IMR-90 (cell line): Measurements from ENCODE around the gene CD207. TPM values are rescaled to one million over a fixed set of nuclear protein-coding genes. Genes with fewer than 3 reads are reported as not detected.

Experiments
- ATAC-seq: fragments of 200-7000 bp; cut with Tn5 transposase; 2 replicates; pipeline ENCODE4 v1.9.1; 2020; ENCODE audit warnings: low read depth, mild to moderate bottlenecking, moderate library complexity
- BruUV-seq: library from RNA; stranded (reverse); fragments of 400-500 nt; replicated peaks from 2 replicates; lab custom pipeline; 2021; lab: Mats Ljungman, UMichigan
- CTCF ChIA-PET: fragments of 300-600 bp; formaldehyde crosslinking; extraction: SDS; loops from one replicate; lab custom pipeline; 2021; ENCODE audit warnings: antibody characterized with exemption; lab: Yijun Ruan, JAX
- POLR2A ChIA-PET: fragments of 300-600 bp; sonication (Branson Sonifier 250); formaldehyde crosslinking; loops from one replicate; lab custom pipeline; 2022; ENCODE audit warnings: antibody characterized with exemption; ENCODE audit not compliant: unreplicated experiment; lab: Charles Lee
- DNase-seq: peaks from one replicate; pipeline ENCODE4 v3.0.0; 2013
- H2AFZ ChIP-seq: replicated peaks from 2 replicates; pipeline ENCODE3; 2013; ENCODE audit warnings: low read length, mild to moderate bottlenecking; ENCODE audit not compliant: poor library complexity
- H2AK5ac ChIP-seq: 2 replicates; pipeline ENCODE4 v1.6.1; 2013; ENCODE audit warnings: low read depth, low read length, inconsistent platforms
- H2AK9ac ChIP-seq: replicated peaks from 2 replicates; pipeline ENCODE3; 2013; ENCODE audit warnings: mild to moderate bottlenecking, low read depth, low read length, moderate library complexity; ENCODE audit not compliant: poor library complexity
- H2BK120ac ChIP-seq: 2 replicates; pipeline ENCODE4 v1.6.1; 2013; ENCODE audit warnings: low read depth, low read length, inconsistent platforms
- H2BK15ac ChIP-seq: 3 replicates; pipeline ENCODE4 v1.6.1; 2013; ENCODE audit warnings: low read depth, low read length, inconsistent platforms
- H2BK20ac ChIP-seq: 2 replicates; pipeline ENCODE4 v1.6.1; 2013; ENCODE audit warnings: low read depth, mild to moderate bottlenecking, inconsistent platforms, low read length, moderate library complexity
- H2BK5ac ChIP-seq: 2 replicates; pipeline ENCODE4 v1.6.1; 2013; ENCODE audit warnings: mild to moderate bottlenecking, low read depth, low read length, inconsistent platforms; ENCODE audit not compliant: poor library complexity, severe bottlenecking
- H3K14ac ChIP-seq: replicated peaks from 2 replicates; pipeline ENCODE4 v1.6.1; 2013; ENCODE audit warnings: low read depth, low read length, inconsistent platforms
- H3K18ac ChIP-seq: 2 replicates; pipeline ENCODE4 v1.6.1; 2013; ENCODE audit warnings: low read depth, low read length, control low read depth
- H3K23ac ChIP-seq: 2 replicates; pipeline ENCODE4 v1.6.1; 2013; ENCODE audit warnings: low read depth, low read length, inconsistent platforms
- H3K27ac ChIP-seq: 2 replicates; pipeline ENCODE4 v1.5.1; 2013; ENCODE audit warnings: mild to moderate bottlenecking, control low read depth, low read length; ENCODE audit not compliant: insufficient read depth
- H3K27me3 ChIP-seq: 2 replicates; pipeline ENCODE4 v1.6.1; 2013; ENCODE audit warnings: low read length; ENCODE audit not compliant: control insufficient read depth, insufficient read depth
- H3K36me3 ChIP-seq: 2 replicates; pipeline ENCODE4 v1.6.1; 2013; ENCODE audit warnings: low read length, mixed read lengths; ENCODE audit not compliant: control insufficient read depth, insufficient read depth
- H3K4ac ChIP-seq: 2 replicates; pipeline ENCODE4 v1.6.1; 2013; ENCODE audit warnings: low read depth, low read length, inconsistent platforms
- H3K4me1 ChIP-seq: 2 replicates; pipeline ENCODE4 v1.6.1; 2013; ENCODE audit warnings: low read length, mixed read lengths; ENCODE audit not compliant: control insufficient read depth, insufficient read depth
- H3K4me2 ChIP-seq: 2 replicates; pipeline ENCODE4 v1.6.1; 2013; ENCODE audit warnings: low read depth, mild to moderate bottlenecking, control low read depth, low read length, moderate library complexity
- H3K4me3 ChIP-seq: 2 replicates; pipeline ENCODE4 v1.5.1; 2013; ENCODE audit warnings: low read depth, mild to moderate bottlenecking, control low read depth, low read length, moderate library complexity; ENCODE audit not compliant: insufficient read depth
- H3K56ac ChIP-seq: 2 replicates; pipeline ENCODE4 v1.6.1; 2013; ENCODE audit warnings: low read length, inconsistent platforms; ENCODE audit not compliant: insufficient read depth; ENCODE audit errors: extremely low read depth
- H3K79me1 ChIP-seq, 2 experiments: 2 replicates each; pipeline ENCODE4 v1.6.1; 2013; ENCODE audit warnings: low read length in 2 of 2, inconsistent platforms in 1 of 2, low read depth in 1 of 2
- H3K9ac ChIP-seq: 2 replicates; pipeline ENCODE4 v1.6.1; 2013; ENCODE audit warnings: low read depth, low read length, control low read depth
- H3K9me1 ChIP-seq: 2 replicates; pipeline ENCODE4 v1.6.1; 2013; ENCODE audit warnings: low read length, inconsistent platforms; ENCODE audit not compliant: insufficient read depth
- H3K9me3 ChIP-seq: 2 replicates; pipeline ENCODE4 v1.6.1; 2013; ENCODE audit warnings: low read length; ENCODE audit not compliant: control insufficient read depth, insufficient read depth
- H4K20me1 ChIP-seq: 2 replicates; pipeline ENCODE4 v1.6.1; 2013; ENCODE audit warnings: low read length, inconsistent platforms; ENCODE audit not compliant: insufficient read depth
- H4K5ac ChIP-seq: 2 replicates; pipeline ENCODE4 v1.6.1; 2013; ENCODE audit warnings: mild to moderate bottlenecking, low read depth, low read length, control low read depth
- H4K8ac ChIP-seq, 2 experiments: 2 replicates each; pipeline ENCODE4 v1.6.1; 2013; ENCODE audit warnings: low read depth in 2 of 2, low read length in 2 of 2, control low read depth in 1 of 2, inconsistent platforms in 1 of 2
- H4K91ac ChIP-seq: 2 replicates; pipeline ENCODE4 v1.6.1; 2013; ENCODE audit warnings: low read depth, low read length, inconsistent platforms; ENCODE audit not compliant: insufficient read depth
- BHLHE40 ChIP-seq: fragments of 150-350 bp; IDR thresholded peaks from 2 replicates; pipeline ENCODE4 v1.6.1; 2016; ENCODE audit warnings: mild to moderate bottlenecking, low read depth, low read length
- CEBPB ChIP-seq: IDR thresholded peaks from 2 replicates; pipeline ENCODE4 v1.6.1; 2012; ENCODE audit warnings: low read depth, low read length, improper control_type of control experiment
- ELK1 ChIP-seq: fragments of 150-350 bp; IDR thresholded peaks from 2 replicates; pipeline ENCODE4 v1.6.1; 2016; ENCODE audit warnings: low read depth, mild to moderate bottlenecking, low read length, moderate library complexity, borderline replicate concordance
- MAZ ChIP-seq: IDR thresholded peaks from 2 replicates; pipeline ENCODE4 v1.6.1; 2012; ENCODE audit warnings: low read depth, mild to moderate bottlenecking, low read length, improper control_type of control experiment, moderate library complexity, borderline replicate concordance
- MXI1 ChIP-seq: IDR thresholded peaks from 2 replicates; pipeline ENCODE4 v1.6.1; 2012; ENCODE audit warnings: low read depth, mild to moderate bottlenecking, low read length, moderate library complexity, borderline replicate concordance
- NFE2L2 ChIP-seq: fragments of 150-350 bp; IDR thresholded peaks from 2 replicates; pipeline ENCODE4 v1.6.1; 2016; ENCODE audit warnings: low read depth, mild to moderate bottlenecking, low read length
- POLR2A ChIP-seq: IDR thresholded peaks from 2 replicates; pipeline ENCODE4 v1.6.1; 2012; ENCODE audit warnings: mild to moderate bottlenecking, low read depth, low read length
- RAD21 ChIP-seq: IDR thresholded peaks from 2 replicates; pipeline ENCODE4 v1.6.1; 2012; ENCODE audit warnings: low read length, improper control_type of control experiment
- RFX5 ChIP-seq: IDR thresholded peaks from 2 replicates; pipeline ENCODE4 v1.8.0; 2012; ENCODE audit warnings: low read depth, mild to moderate bottlenecking, low read length, moderate library complexity
- SMC3 ChIP-seq: fragments of 150-350 bp; IDR thresholded peaks from 2 replicates; pipeline ENCODE4 v1.6.1; 2016; ENCODE audit warnings: low read depth, mild to moderate bottlenecking, antibody characterized with exemption, low read length, moderate library complexity
- USF2 ChIP-seq: fragments of 150-350 bp; IDR thresholded peaks from 2 replicates; pipeline ENCODE4 v1.6.1; 2017; ENCODE audit warnings: mild to moderate bottlenecking, antibody characterized with exemption, low read length, low read depth
- WGBS, 2 experiments: methylation state at CpG; one replicate each; pipeline versions ENCODE4 v1.1.5 to v1.1.7; 2013; ENCODE audit warnings: missing lambda C conversion rate in 2 of 2; ENCODE audit not compliant: insufficient read length in 1 of 2; ENCODE audit errors: extremely low coverage in 2 of 2; 5-methylcytosine and 5-hydroxymethylcytosine counted together
- dilution Hi-C: fragments of 300-500 bp; cut with HindIII; formaldehyde crosslinking; loops from one replicate; pipeline ENCODE4 v1.14.3; 2018; ENCODE audit warnings: low sequenced_read_pairs; ENCODE audit not compliant: unreplicated experiment
- in situ Hi-C: fragments of 300-500 bp; cut with MboI; formaldehyde crosslinking; loops from 3 replicates; pipeline ENCODE4 v1.14.3; 2019; ENCODE audit warnings: low sequenced_read_pairs, inconsistent platforms, mixed read lengths
- intact Hi-C: fragments of 100-400 bp; cut with micrococcal nuclease; formaldehyde crosslinking; loops from 2 replicates; pipeline ENCODE4 v1.10.0; 2022
- polyA plus RNA-seq, 3 experiments: library from polyadenylated mRNA; depleted of rRNA; stranded (reverse); fragments of >200 nt; gene quantifications; 2 replicates each; pipeline ENCODE4 v1.2.3, GENCODE V29; 2012; ENCODE audit warnings: low replicate concordance in 1 of 3
- total RNA-seq: library from RNA; depleted of rRNA; stranded (reverse); fragments of >200 nt; gene quantifications from 2 replicates; pipeline ENCODE4 v1.2.3, GENCODE V29; 2012
- TF ChIP-seq, protein P1 (sequence below): conservative IDR thresholded peaks from 2 replicates; pipeline ENCODE4 v1.5.1; 2012; ENCODE audit warnings: mild to moderate bottlenecking, low read depth, low read length, improper control_type of control experiment

CD207 gene
- total and polyA plus RNA-seq, 2 of the 4 experiments (the other 2 are of a cell fraction): not detected

- H3K27me3 ChIP-seq: peaks cover 6% of the 10 kb centered on the region; the same call in 1 of the 2 replicates
- no peaks in the 10 kb centered on the region for H3K4me1 ChIP-seq
- no peak overlapping the region for H3K4me3 ChIP-seq
- H2BK120ac ChIP-seq: no peak overlapping the region
- no peaks in the 10 kb centered on the region for H3K36me3 ChIP-seq
- no peaks in the 10 kb centered on the region; the same call in 1 of the 2 replicates for H3K9me3 ChIP-seq
- no peak overlapping the region for H2AK5ac ChIP-seq
- no peak overlapping the region for H4K8ac ChIP-seq
- in situ Hi-C loops (no loop called here), intact Hi-C loops (no loop called here), dilution Hi-C loops (no loop called here)
- TF ChIP-seq RFX5 (no peak), MAZ (no peak), USF2 (no peak), SMC3 (no peak), BHLHE40 (no peak), NFE2L2 (no peak), POLR2A (no peak), RAD21 (no peak), ELK1 (no peak), MXI1 (no peak), CEBPB (no peak)
- TF ChIP-seq, protein P1, sequence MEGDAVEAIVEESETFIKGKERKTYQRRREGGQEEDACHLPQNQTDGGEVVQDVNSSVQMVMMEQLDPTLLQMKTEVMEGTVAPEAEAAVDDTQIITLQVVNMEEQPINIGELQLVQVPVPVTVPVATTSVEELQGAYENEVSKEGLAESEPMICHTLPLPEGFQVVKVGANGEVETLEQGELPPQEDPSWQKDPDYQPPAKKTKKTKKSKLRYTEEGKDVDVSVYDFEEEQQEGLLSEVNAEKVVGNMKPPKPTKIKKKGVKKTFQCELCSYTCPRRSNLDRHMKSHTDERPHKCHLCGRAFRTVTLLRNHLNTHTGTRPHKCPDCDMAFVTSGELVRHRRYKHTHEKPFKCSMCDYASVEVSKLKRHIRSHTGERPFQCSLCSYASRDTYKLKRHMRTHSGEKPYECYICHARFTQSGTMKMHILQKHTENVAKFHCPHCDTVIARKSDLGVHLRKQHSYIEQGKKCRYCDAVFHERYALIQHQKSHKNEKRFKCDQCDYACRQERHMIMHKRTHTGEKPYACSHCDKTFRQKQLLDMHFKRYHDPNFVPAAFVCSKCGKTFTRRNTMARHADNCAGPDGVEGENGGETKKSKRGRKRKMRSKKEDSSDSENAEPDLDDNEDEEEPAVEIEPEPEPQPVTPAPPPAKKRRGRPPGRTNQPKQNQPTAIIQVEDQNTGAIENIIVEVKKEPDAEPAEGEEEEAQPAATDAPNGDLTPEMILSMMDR: no peak
- no peak overlapping the region for H2BK20ac ChIP-seq
- POLR2A ChIA-PET: no interaction called here
- DNase-seq: no peak
- no peak overlapping the region for H2BK15ac ChIP-seq
- no peak overlapping the region for H3K18ac ChIP-seq
- ATAC-seq: no peak
- H3K79me1 ChIP-seq: no peaks in the 10 kb centered on the region
- H3K9ac ChIP-seq: no peak overlapping the region
- H4K91ac ChIP-seq: no peak overlapping the region
- H4K20me1 ChIP-seq: no peaks in the 10 kb centered on the region
- H4K5ac ChIP-seq: no peak overlapping the region
- no peak overlapping the region for H2BK5ac ChIP-seq
- no TSS peak for BruUV-seq
- H3K4me2 ChIP-seq: no peak overlapping the region
- no peak overlapping the region for H3K14ac ChIP-seq
- H2AFZ ChIP-seq: no peak overlapping the region
- CTCF ChIA-PET: interaction anchor here (0.7 kb wide), 1 partner anchor 142 kb away, joined by 9 read pairs; no protein-coding TSS in a partner anchor
- no CpG with 5 or more reads among the region's 5 CpGs for WGBS, 2 experiments
- H3K23ac ChIP-seq: no peak overlapping the region
- H3K56ac ChIP-seq: no peak overlapping the region
- H3K27ac ChIP-seq: no peak overlapping the region
- no peak overlapping the region for H2AK9ac ChIP-seq
- H3K9me1 ChIP-seq: no peaks in the 10 kb centered on the region
- H3K4ac ChIP-seq: no peak overlapping the region
Measured at GRCh38 chr2:70806013-70806412, 29.6 kb downstream of the CD207 start.
